GM12878 (cell line): ENCODE results near the gene RRP36. TPM values are rescaled to one million over a fixed set of nuclear protein-coding genes. Genes with fewer than 3 reads are reported as not detected.
A peak's percentile ranks its signal among the peaks of the same experiment; 100 is the strongest.

ENCODE experiments used
- BHLHE40 ChIP-seq, 2 experiments: fragments of 450-650 bp in 1 of 2; IDR thresholded peaks; 2 replicates each; pipeline ENCODE4 v1.6.1; 2011 to 2017; ENCODE audit warnings: low read depth in 2 of 2, borderline replicate concordance in 1 of 2, improper control_type of control experiment in 1 of 2, low read length in 1 of 2, mild to moderate bottlenecking in 1 of 2
- CHD2 ChIP-seq: IDR thresholded peaks from 2 replicates; pipeline ENCODE4 v1.6.1; 2011; ENCODE audit warnings: low read depth, low read length, improper control_type of control experiment, borderline replicate concordance
- NR2F1 ChIP-seq: fragments of 450-650 bp; conservative IDR thresholded peaks from 2 replicates; pipeline ENCODE4 v1.6.1; 2017; ENCODE audit warnings: mild to moderate bottlenecking
- PML ChIP-seq: IDR thresholded peaks from 2 replicates; pipeline ENCODE4 v1.6.1; 2012; ENCODE audit warnings: low read length, inconsistent platforms
- RAD21 ChIP-seq: IDR thresholded peaks from 2 replicates; pipeline ENCODE4 v1.6.1; 2011; ENCODE audit warnings: mild to moderate bottlenecking, low read depth, low read length, moderate library complexity; ENCODE audit not compliant: insufficient read depth
- SIN3A ChIP-seq: IDR thresholded peaks from 2 replicates; pipeline ENCODE4 v1.6.1; 2012; ENCODE audit warnings: low read depth, low read length, improper control_type of control experiment
- TCF3 ChIP-seq: IDR thresholded peaks from 2 replicates; pipeline ENCODE4 v1.6.1; 2012; ENCODE audit warnings: low read depth, mild to moderate bottlenecking, low read length, borderline replicate concordance; ENCODE audit not compliant: insufficient read depth
- ZNF622 ChIP-seq: fragments of 450-650 bp; IDR thresholded peaks from 2 replicates; pipeline ENCODE4 v1.6.1; 2017; ENCODE audit warnings: mild to moderate bottlenecking, inconsistent platforms
- polyA plus RNA-seq, 11 experiments: library from polyadenylated mRNA; depleted of rRNA in 4 of 11; unstranded in 6 of 11; stranded (reverse) in 5 of 11; fragments of >200 nt; fragmentation: Nextera tagmentation in 4 of 11; fragmentation: Illumina TruSeq in 1 of 11; extraction: Ambion mirVana in 4 of 11; extraction: Trizol in 1 of 11; gene quantifications; 1 replicate in 1 of 11; 2 replicates in 10 of 11; pipeline versions ENCODE4 v1.2.1 to v1.2.3, GENCODE V29; 2011 to 2016; ENCODE audit warnings: inconsistent platforms in 2 of 11, missing spikeins in 2 of 11, low read depth in 1 of 11
- total RNA-seq, 4 experiments: library from RNA; depleted of rRNA in 3 of 4; stranded (reverse); fragments of >200 nt in 3 of 4; fragmentation: Illumina TruSeq in 1 of 4; extraction: Trizol in 1 of 4; gene quantifications; 2 replicates each; pipeline versions ENCODE4 v1.2.1 to v1.2.3, GENCODE V29; 2013 to 2021
- TF ChIP-seq, protein P1 (sequence below): fragments of 450-650 bp; IDR thresholded peaks from 2 replicates; pipeline ENCODE4 v1.6.1; 2016; ENCODE audit warnings: mild to moderate bottlenecking, moderate library complexity, borderline replicate concordance
- TF ChIP-seq, protein P2 (sequence below): fragments of 450-650 bp; IDR thresholded peaks from 2 replicates; pipeline ENCODE4 v1.6.1; 2016; ENCODE audit warnings: mild to moderate bottlenecking
- TF ChIP-seq, protein P3 (sequence below): IDR thresholded peaks from 2 replicates; pipeline ENCODE4 v1.6.1; 2011; ENCODE audit warnings: low read depth, low read length, improper control_type of control experiment, borderline replicate concordance
- TF ChIP-seq, protein P4 (sequence below): IDR thresholded peaks from 2 replicates; pipeline ENCODE4 v1.6.1; 2011; ENCODE audit warnings: mild to moderate bottlenecking, low read depth, low read length, moderate library complexity; ENCODE audit not compliant: insufficient replicate concordance
- TF ChIP-seq, protein P5 (sequence below): fragments of 450-650 bp; formaldehyde crosslinking; IDR thresholded peaks from 2 replicates; pipeline ENCODE4 v1.4.0; 2022; ENCODE audit warnings: mild to moderate bottlenecking, moderate library complexity
- TF ChIP-seq, protein P6 (sequence below): fragments of 450-650 bp; IDR thresholded peaks from 2 replicates; pipeline ENCODE4 v1.6.1; 2017; ENCODE audit warnings: mild to moderate bottlenecking

Gene RRP36
- total and polyA plus RNA-seq, 10 of the 15 experiments (the other 5 are each of a cell fraction or from before 2014, with no cell fraction given): 17.6 to 101 (median 69.7) TPM

DNA sequence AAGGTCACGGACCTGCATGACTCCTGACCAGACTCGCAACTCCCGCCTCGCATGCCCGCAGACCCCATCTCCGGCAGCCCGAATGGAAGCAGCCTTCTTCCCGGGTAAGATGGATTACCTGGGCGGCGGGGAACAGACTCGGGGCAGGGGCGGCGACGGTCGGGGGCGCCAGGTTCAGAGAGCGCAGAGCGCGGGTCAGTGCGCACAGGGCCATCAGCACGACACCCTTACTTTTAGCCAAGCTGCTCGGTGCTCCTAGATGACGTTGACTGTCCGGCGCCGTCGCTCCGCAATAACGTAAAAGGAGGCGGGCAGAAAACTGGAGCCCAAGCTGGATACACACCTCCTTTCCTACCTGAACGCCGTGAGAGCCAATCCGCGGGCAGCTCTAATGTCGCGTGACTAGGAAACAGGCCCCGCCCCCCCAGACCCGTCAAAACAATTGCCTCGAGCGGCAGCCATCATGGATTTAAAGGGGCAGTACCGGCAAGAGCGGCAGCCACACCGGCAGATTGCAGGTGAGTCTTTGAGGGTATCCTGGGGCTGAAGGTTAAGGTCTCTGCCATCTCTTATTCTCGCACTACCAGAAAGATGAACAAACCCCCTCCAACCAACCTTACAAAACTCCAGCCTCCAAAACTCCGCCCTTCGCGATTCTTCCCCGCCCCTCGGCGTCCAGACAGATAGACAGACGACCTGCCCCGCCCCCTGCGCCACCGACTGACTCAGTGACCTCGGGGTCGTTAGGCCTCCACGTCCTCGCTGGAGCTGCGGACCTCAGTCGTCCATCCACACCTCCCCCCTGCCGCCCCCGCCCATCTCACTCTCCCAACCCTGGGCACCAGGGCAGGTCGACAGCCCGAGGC is 38.0 kb downstream of the RRP36 start, which contains the start of the genes KLC4 and MRPL2 (continued):
- TF ChIP-seq, protein P1, sequence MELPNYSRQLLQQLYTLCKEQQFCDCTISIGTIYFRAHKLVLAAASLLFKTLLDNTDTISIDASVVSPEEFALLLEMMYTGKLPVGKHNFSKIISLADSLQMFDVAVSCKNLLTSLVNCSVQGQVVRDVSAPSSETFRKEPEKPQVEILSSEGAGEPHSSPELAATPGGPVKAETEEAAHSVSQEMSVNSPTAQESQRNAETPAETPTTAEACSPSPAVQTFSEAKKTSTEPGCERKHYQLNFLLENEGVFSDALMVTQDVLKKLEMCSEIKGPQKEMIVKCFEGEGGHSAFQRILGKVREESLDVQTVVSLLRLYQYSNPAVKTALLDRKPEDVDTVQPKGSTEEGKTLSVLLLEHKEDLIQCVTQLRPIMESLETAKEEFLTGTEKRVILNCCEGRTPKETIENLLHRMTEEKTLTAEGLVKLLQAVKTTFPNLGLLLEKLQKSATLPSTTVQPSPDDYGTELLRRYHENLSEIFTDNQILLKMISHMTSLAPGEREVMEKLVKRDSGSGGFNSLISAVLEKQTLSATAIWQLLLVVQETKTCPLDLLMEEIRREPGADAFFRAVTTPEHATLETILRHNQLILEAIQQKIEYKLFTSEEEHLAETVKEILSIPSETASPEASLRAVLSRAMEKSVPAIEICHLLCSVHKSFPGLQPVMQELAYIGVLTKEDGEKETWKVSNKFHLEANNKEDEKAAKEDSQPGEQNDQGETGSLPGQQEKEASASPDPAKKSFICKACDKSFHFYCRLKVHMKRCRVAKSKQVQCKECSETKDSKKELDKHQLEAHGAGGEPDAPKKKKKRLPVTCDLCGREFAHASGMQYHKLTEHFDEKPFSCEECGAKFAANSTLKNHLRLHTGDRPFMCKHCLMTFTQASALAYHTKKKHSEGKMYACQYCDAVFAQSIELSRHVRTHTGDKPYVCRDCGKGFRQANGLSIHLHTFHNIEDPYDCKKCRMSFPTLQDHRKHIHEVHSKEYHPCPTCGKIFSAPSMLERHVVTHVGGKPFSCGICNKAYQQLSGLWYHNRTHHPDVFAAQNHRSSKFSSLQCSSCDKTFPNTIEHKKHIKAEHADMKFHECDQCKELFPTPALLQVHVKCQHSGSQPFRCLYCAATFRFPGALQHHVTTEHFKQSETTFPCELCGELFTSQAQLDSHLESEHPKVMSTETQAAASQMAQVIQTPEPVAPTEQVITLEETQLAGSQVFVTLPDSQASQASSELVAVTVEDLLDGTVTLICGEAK: no peak; the same call in 1 of the 2 replicates
- TF ChIP-seq, protein P2, sequence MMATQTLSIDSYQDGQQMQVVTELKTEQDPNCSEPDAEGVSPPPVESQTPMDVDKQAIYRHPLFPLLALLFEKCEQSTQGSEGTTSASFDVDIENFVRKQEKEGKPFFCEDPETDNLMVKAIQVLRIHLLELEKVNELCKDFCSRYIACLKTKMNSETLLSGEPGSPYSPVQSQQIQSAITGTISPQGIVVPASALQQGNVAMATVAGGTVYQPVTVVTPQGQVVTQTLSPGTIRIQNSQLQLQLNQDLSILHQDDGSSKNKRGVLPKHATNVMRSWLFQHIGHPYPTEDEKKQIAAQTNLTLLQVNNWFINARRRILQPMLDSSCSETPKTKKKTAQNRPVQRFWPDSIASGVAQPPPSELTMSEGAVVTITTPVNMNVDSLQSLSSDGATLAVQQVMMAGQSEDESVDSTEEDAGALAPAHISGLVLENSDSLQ: peak; percentile 94
- TF ChIP-seq, protein P3, sequence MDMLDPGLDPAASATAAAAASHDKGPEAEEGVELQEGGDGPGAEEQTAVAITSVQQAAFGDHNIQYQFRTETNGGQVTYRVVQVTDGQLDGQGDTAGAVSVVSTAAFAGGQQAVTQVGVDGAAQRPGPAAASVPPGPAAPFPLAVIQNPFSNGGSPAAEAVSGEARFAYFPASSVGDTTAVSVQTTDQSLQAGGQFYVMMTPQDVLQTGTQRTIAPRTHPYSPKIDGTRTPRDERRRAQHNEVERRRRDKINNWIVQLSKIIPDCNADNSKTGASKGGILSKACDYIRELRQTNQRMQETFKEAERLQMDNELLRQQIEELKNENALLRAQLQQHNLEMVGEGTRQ: peak; percentile 37; the same call in 1 of the 2 replicates
- TF ChIP-seq ZNF622: no peak
- peak; percentile 83 to 85 for TF ChIP-seq BHLHE40 (IDR thresholded peaks at IDR 0.05; ENCODE audit: borderline replicate concordance in 1 of 2, low read depth in 2 of 2, low read length in 1 of 2)
- peak; percentile 78 for TF ChIP-seq CHD2
- no peak for TF ChIP-seq TCF3
- TF ChIP-seq SIN3A: peak; percentile 90; the same call in 1 of the 2 replicates
- TF ChIP-seq, protein P4, sequence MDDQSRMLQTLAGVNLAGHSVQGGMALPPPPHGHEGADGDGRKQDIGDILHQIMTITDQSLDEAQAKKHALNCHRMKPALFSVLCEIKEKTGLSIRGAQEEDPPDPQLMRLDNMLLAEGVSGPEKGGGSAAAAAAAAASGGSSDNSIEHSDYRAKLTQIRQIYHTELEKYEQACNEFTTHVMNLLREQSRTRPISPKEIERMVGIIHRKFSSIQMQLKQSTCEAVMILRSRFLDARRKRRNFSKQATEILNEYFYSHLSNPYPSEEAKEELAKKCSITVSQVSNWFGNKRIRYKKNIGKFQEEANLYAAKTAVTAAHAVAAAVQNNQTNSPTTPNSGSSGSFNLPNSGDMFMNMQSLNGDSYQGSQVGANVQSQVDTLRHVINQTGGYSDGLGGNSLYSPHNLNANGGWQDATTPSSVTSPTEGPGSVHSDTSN: peak; percentile 78
- TF ChIP-seq NR2F1: peak; percentile 87; the same call in 1 of the 2 replicates
- TF ChIP-seq, protein P5, sequence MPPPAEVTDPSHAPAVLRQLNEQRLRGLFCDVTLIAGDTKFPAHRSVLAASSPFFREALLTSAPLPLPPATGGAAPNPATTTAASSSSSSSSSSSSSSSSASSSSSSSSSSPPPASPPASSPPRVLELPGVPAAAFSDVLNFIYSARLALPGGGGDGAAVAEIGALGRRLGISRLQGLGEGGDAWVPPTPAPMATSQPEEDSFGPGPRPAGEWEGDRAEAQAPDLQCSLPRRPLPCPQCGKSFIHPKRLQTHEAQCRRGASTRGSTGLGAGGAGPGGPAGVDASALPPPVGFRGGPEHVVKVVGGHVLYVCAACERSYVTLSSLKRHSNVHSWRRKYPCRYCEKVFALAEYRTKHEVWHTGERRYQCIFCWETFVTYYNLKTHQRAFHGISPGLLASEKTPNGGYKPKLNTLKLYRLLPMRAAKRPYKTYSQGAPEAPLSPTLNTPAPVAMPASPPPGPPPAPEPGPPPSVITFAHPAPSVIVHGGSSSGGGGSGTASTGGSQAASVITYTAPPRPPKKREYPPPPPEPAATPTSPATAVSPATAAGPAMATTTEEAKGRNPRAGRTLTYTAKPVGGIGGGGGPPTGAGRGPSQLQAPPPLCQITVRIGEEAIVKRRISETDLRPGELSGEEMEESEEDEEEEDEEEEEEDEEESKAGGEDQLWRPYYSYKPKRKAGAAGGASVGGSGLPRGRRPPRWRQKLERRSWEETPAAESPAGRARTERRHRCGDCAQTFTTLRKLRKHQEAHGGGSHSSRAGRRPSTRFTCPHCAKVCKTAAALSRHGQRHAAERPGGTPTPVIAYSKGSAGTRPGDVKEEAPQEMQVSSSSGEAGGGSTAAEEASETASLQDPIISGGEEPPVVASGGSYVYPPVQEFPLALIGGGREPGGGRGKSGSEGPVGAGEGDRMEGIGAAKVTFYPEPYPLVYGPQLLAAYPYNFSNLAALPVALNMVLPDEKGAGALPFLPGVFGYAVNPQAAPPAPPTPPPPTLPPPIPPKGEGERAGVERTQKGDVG (CRISPR knock-in tag): no peak
- no peak for TF ChIP-seq RAD21
- peak; percentile 42; the same call in 1 of the 2 replicates for TF ChIP-seq PML
- TF ChIP-seq, protein P6, sequence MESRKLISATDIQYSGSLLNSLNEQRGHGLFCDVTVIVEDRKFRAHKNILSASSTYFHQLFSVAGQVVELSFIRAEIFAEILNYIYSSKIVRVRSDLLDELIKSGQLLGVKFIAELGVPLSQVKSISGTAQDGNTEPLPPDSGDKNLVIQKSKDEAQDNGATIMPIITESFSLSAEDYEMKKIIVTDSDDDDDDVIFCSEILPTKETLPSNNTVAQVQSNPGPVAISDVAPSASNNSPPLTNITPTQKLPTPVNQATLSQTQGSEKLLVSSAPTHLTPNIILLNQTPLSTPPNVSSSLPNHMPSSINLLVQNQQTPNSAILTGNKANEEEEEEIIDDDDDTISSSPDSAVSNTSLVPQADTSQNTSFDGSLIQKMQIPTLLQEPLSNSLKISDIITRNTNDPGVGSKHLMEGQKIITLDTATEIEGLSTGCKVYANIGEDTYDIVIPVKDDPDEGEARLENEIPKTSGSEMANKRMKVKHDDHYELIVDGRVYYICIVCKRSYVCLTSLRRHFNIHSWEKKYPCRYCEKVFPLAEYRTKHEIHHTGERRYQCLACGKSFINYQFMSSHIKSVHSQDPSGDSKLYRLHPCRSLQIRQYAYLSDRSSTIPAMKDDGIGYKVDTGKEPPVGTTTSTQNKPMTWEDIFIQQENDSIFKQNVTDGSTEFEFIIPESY: no peak
